Fibroblast of villous mesenchyme (primary cell): ENCODE results near the gene YKT6. TPM values are rescaled to one million over a fixed set of nuclear protein-coding genes. Genes with fewer than 3 reads are reported as not detected.

ENCODE experiments used
- DNase-seq: peaks from one replicate; pipeline ENCODE4 v3.0.0-alpha.2; 2010; ENCODE audit warnings: low read depth
- H3K4me3 ChIP-seq: 2 replicates; pipeline ENCODE4 v1.5.1; 2011; ENCODE audit warnings: low read depth, mild to moderate bottlenecking, low read length
- total RNA-seq: library from RNA; depleted of rRNA; stranded (reverse); fragments of >200 nt; gene quantifications from 2 replicates; pipeline ENCODE4 v1.2.3, GENCODE V29; 2012
- TF ChIP-seq, protein P1 (sequence below): IDR thresholded peaks from 2 replicates; pipeline ENCODE4 v1.5.1; 2012; ENCODE audit warnings: low read depth, mild to moderate bottlenecking, low read length; ENCODE audit not compliant: insufficient read depth

Gene YKT6
- total RNA-seq, 1 donor: 108 TPM

DNA sequence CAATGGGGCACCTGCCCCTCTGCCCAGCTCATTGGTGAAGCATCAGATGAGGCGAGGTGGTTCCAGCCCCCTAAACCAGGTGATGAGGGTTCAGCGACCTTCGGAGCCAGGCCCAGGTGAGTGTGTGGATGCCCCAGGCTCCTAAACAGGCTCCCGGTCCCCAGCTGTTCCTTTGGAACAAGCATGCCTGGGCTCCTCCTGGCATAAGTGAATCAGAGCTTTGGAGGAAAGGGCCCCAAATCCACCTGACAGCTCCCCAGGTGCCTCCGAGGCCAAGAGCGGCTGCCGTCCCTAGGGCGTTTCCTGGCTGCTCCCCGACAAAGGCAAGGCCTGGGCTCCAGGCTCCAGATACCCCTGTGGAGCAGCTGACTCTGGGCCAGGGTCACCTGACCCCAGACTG lies 61.3 kb downstream of the YKT6 start:
- TF ChIP-seq, protein P1, sequence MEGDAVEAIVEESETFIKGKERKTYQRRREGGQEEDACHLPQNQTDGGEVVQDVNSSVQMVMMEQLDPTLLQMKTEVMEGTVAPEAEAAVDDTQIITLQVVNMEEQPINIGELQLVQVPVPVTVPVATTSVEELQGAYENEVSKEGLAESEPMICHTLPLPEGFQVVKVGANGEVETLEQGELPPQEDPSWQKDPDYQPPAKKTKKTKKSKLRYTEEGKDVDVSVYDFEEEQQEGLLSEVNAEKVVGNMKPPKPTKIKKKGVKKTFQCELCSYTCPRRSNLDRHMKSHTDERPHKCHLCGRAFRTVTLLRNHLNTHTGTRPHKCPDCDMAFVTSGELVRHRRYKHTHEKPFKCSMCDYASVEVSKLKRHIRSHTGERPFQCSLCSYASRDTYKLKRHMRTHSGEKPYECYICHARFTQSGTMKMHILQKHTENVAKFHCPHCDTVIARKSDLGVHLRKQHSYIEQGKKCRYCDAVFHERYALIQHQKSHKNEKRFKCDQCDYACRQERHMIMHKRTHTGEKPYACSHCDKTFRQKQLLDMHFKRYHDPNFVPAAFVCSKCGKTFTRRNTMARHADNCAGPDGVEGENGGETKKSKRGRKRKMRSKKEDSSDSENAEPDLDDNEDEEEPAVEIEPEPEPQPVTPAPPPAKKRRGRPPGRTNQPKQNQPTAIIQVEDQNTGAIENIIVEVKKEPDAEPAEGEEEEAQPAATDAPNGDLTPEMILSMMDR: no peak
- DNase-seq: no peak
- no peak overlapping the region for H3K4me3 ChIP-seq

DNA sequence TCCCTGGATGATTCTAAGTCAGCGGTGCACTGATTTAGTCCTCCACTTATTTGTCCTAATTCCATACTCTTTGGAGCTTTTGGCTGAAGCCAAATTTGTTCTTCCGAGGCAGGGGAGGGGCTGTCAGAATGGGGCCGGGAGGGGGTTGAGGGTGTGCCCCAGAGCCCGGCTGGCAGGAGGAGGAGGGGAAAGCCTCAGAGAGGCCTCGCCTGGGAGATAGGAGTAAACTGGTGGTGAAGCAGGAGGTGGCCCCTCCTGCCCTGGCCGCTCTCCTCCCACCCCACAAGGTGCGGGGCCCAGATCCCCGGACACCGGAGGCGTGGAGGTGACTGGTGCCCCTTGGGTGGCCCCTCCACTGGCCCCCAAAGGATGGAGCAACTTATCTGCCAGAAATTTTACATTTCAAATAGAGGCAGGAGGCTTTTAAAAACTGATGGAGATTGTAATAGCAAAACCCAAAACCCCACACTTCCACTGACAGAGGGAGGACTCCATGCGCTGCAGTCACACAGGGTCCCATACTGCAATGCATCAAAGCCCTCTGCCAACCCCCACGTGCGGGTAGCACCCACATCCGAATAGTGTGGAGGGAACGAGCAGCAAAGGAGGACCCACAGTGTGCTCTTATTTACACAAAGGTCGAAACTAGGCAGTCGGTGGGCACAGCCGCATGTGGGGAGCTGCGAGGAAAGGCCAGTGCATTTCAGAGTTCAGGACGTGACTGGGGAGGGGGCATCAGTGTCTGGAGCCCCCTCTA lies 62.7 kb downstream of the YKT6 start:
- DNase-seq: no peak
- H3K4me3 ChIP-seq: no peak overlapping the region
- TF ChIP-seq, protein P1: no peak

Other genes with a start within 250 kb of the YKT6 start
- not detected in 2 replicates for gene SPDYE1, start 203.1 kb upstream of the YKT6 start, total RNA-seq
- gene DBNL, start 156.3 kb upstream of the YKT6 start, total RNA-seq: 87.6 and 97.2 TPM in 2 replicates
- gene PGAM2, start 135.4 kb upstream of the YKT6 start, total RNA-seq: under 0.01 and 0.32 TPM in 2 replicates
- gene POLM, start 118.4 kb upstream of the YKT6 start, total RNA-seq: 13.8 and 19.0 TPM in 2 replicates
- gene AEBP1, start 96.6 kb upstream of the YKT6 start, total RNA-seq: 148 and 159 TPM in 2 replicates
- gene POLD2, start 77.4 kb upstream of the YKT6 start, total RNA-seq: 95.7 and 101 TPM in 2 replicates
- gene MYL7, start 59.6 kb upstream of the YKT6 start, total RNA-seq: 0.43 TPM in 1 of 2 replicates, not detected in the other
- 0.43 and 0.64 TPM in 2 replicates for gene GCK, start 11.5 kb upstream of the YKT6 start, total RNA-seq
- gene CAMK2B, start 124.6 kb downstream of the YKT6 start, total RNA-seq: under 0.01 TPM in 1 of 2 replicates, not detected in the other